DND-41 (cell line): ENCODE data around the gene CDKN2B-AS1.
"Not testable (repeated sequence)": the region's sequence is repeated elsewhere in the genome, so short reads cannot be mapped to it uniquely, and the experiment has no call there.

Source experiments
- ATAC-seq: fragments of 200-7000 bp; cut with Tn5 transposase; 3 replicates; pipeline ENCODE4 v1.9.1; 2021; ENCODE audit warnings: low read depth; ENCODE audit not compliant: insufficient read depth
- DNase-seq: peaks from one replicate; pipeline ENCODE4 v3.0.0-alpha.2; 2020
- H2AFZ ChIP-seq: 2 replicates; pipeline ENCODE4 v1.6.0; 2012; ENCODE audit warnings: low read depth, low read length
- H3K27ac ChIP-seq: 2 replicates; pipeline ENCODE4 v1.5.1; 2012; ENCODE audit warnings: low read length, inconsistent platforms
- H3K27me3 ChIP-seq: fragments of 200-600 bp; sonication (generic); 2 replicates; pipeline ENCODE4 v1.6.0; 2012; ENCODE audit warnings: low read length, mild to moderate bottlenecking, inconsistent platforms; ENCODE audit not compliant: insufficient read depth, poor library complexity
- H3K36me3 ChIP-seq: 2 replicates; pipeline ENCODE4 v1.5.1; 2012; ENCODE audit warnings: low read length, inconsistent platforms; ENCODE audit not compliant: insufficient read depth
- H3K4me1 ChIP-seq: 2 replicates; pipeline ENCODE4 v1.5.1; 2012; ENCODE audit warnings: mild to moderate bottlenecking, low read length; ENCODE audit not compliant: insufficient read depth
- H3K4me2 ChIP-seq: 2 replicates; pipeline ENCODE4 v1.6.0; 2012; ENCODE audit warnings: mild to moderate bottlenecking, moderate library complexity, low read length, inconsistent platforms; ENCODE audit not compliant: insufficient read depth
- H3K4me3 ChIP-seq, 2 experiments: fragments of 200-600 bp in 1 of 2; shearing (Covaris generic) in 1 of 2; 2 replicates each; pipeline ENCODE4 v1.5.1; 2012 to 2016; ENCODE audit warnings: inconsistent platforms in 2 of 2, low read length in 2 of 2, mild to moderate bottlenecking in 2 of 2, low read depth in 1 of 2, moderate library complexity in 1 of 2
- H3K79me2 ChIP-seq: 2 replicates; pipeline ENCODE4 v1.6.0; 2012; ENCODE audit warnings: low read length, inconsistent platforms; ENCODE audit not compliant: insufficient read depth
- H3K9ac ChIP-seq: 2 replicates; pipeline ENCODE4 v1.6.0; 2012; ENCODE audit warnings: low read depth, mild to moderate bottlenecking, inconsistent platforms, low read length, moderate library complexity
- H3K9me3 ChIP-seq: 2 replicates; pipeline ENCODE4 v1.5.1; 2012; ENCODE audit warnings: low read length, moderate library complexity, mild to moderate bottlenecking, inconsistent platforms; ENCODE audit not compliant: insufficient read depth, severe bottlenecking
- H4K20me1 ChIP-seq: 2 replicates; pipeline ENCODE4 v1.6.0; 2012; ENCODE audit warnings: low read length; ENCODE audit not compliant: insufficient read depth
- CTCF ChIP-seq: IDR thresholded peaks from 2 replicates; pipeline ENCODE4 v1.5.1; 2012; ENCODE audit warnings: borderline replicate concordance, low read length, moderate library complexity, mild to moderate bottlenecking; ENCODE audit not compliant: poor library complexity, severe bottlenecking; ENCODE audit errors: extremely low read depth
- EZH2 ChIP-seq: IDR thresholded peaks from 3 replicates; pipeline ENCODE4 v1.6.1; 2012; ENCODE audit warnings: borderline replicate concordance, low read depth, mild to moderate bottlenecking, moderate library complexity, low read length, inconsistent platforms; ENCODE audit not compliant: severe bottlenecking

Gene CDKN2B-AS1

GRCh38 chr9:21994556-21995005, at the start of gene CDKN2B-AS1:
TSS of gene CDKN2B-AS1 (plus strand) at chr9:21994791.
- H3K79me2 ChIP-seq, result peaks cover 97% of the 10 kb centered on the region
- H4K20me1 ChIP-seq, result peaks cover 23% of the 10 kb centered on the region; the same call in 1 of the 2 replicates
- peak; percentile 69 for ATAC-seq
- peaks cover 57% of the 10 kb centered on the region for H3K4me1 ChIP-seq
- peak within 1 kb of the TSS; percentile 64 for H2AFZ ChIP-seq
- peak; percentile 91 for DNase-seq
- TF ChIP-seq CTCF, result peak; percentile 20
- no peak for TF ChIP-seq EZH2
- H3K4me2 ChIP-seq, result peak within 1 kb of the TSS; percentile 74
- peak within 1 kb of the TSS; percentile 97 for H3K9ac ChIP-seq
- no peaks in the 10 kb centered on the region for H3K9me3 ChIP-seq
- H3K4me3 ChIP-seq, result peak within 1 kb of the TSS; percentile 53 to 71
- peak within 1 kb of the TSS; percentile 99 for H3K27ac ChIP-seq
- H3K36me3 ChIP-seq, result peaks cover 41% of the 10 kb centered on the region
- no peaks in the 10 kb centered on the region for H3K27me3 ChIP-seq

GRCh38 chr9:21945606-21946005, 49.0 kb upstream of the CDKN2B-AS1 start:
- no peaks in the 10 kb centered on the region for H3K79me2 ChIP-seq
- ATAC-seq, result no peak

GRCh38 chr9:21958833-21959232, 35.8 kb upstream of the CDKN2B-AS1 start:
- H4K20me1 ChIP-seq, result no peaks in the 10 kb centered on the region
- ATAC-seq (no peak), DNase-seq (no peak)
- no peaks in the 10 kb centered on the region for H3K36me3 ChIP-seq
- no peaks in the 10 kb centered on the region for H3K27me3 ChIP-seq
- H3K4me3 ChIP-seq, result no peak overlapping the region
- no peak overlapping the region for H2AFZ ChIP-seq
- no peaks in the 10 kb centered on the region for H3K79me2 ChIP-seq
- H3K27ac ChIP-seq, result no peak overlapping the region
- H3K4me1 ChIP-seq, result no peaks in the 10 kb centered on the region
- H3K4me2 ChIP-seq, result no peak overlapping the region
- TF ChIP-seq CTCF (no peak), EZH2 (no peak)
- H3K9ac ChIP-seq, result no peak overlapping the region
- no peaks in the 10 kb centered on the region for H3K9me3 ChIP-seq

More at GRCh38 chr9:21945606-21946005, 49.0 kb upstream of the CDKN2B-AS1 start:
- Histone ChIP-seq H3K36me3 (no peaks in the 10 kb centered on the region), H3K27me3 (no peaks in the 10 kb centered on the region), H3K4me2 (no peak overlapping the region), H3K4me1 (no peaks in the 10 kb centered on the region), H2AFZ (no peak overlapping the region), H4K20me1 (no peaks in the 10 kb centered on the region), H3K27ac (no peak overlapping the region), H3K4me3 (no peak overlapping the region), H3K9ac (no peak overlapping the region), H3K9me3 (no peaks in the 10 kb centered on the region)
- TF ChIP-seq CTCF (no peak), EZH2 (no peak)
- DNase-seq, result no peak

GRCh38 chr9:21959268-21959667, 35.3 kb upstream of the CDKN2B-AS1 start:
- not testable (repeated sequence) for H3K9ac ChIP-seq, H2AFZ ChIP-seq, H4K20me1 ChIP-seq, DNase-seq, H3K36me3 ChIP-seq, ATAC-seq, H3K27me3 ChIP-seq, H3K9me3 ChIP-seq, H3K27ac ChIP-seq, H3K4me3 ChIP-seq, H3K79me2 ChIP-seq, H3K4me2 ChIP-seq, H3K4me1 ChIP-seq
